ENCODE measurements around the gene KLHL22. TPM values are rescaled to one million over a fixed set of nuclear protein-coding genes. Genes with fewer than 3 reads are reported as not detected.

The KLHL22 gene
- total and polyA plus RNA-seq, 2 of the 4 experiments (the other 2 are of a cell fraction) = 27.1 to 30.1 TPM

- no peak overlapping the region for H4K91ac ChIP-seq (ENCODE audit: insufficient read depth, low read depth, low read length)
- DNase-seq = no peak
- no peak overlapping the region for H3K18ac ChIP-seq (ENCODE audit: low read depth, low read length)
- in situ Hi-C loops (cut with MboI; ENCODE audit: low sequenced_read_pairs) = no loop called here
- POLR2A ChIA-PET (ENCODE audit: unreplicated experiment) = no interaction called here
- no peaks in the 10 kb centered on the region for H3K9me3 ChIP-seq (ENCODE audit: control insufficient read depth, insufficient read depth, low read length)
- H3K36me3 ChIP-seq (ENCODE audit: control insufficient read depth, insufficient read depth, low read length) = peaks cover 9% of the 10 kb centered on the region
- intact Hi-C loops (cut with micrococcal nuclease) = no loop called here
- H3K4me2 ChIP-seq (ENCODE audit: low read depth, low read length) = no peak overlapping the region
- no peak overlapping the region for H3K9ac ChIP-seq (ENCODE audit: low read depth, low read length)
- no peak overlapping the region for H4K5ac ChIP-seq (ENCODE audit: low read depth, low read length)
- H2BK5ac ChIP-seq (ENCODE audit: low read depth, low read length, poor library complexity, severe bottlenecking) = no peak overlapping the region
- H2AFZ ChIP-seq (replicated peaks; ENCODE audit: low read length, poor library complexity) = no peak overlapping the region
- dilution Hi-C loops (cut with HindIII; ENCODE audit: low sequenced_read_pairs, unreplicated experiment) = no loop called here
- no peak for ATAC-seq (ENCODE audit: low read depth)
- no TSS peak for BruUV-seq (replicated peaks)
- no peaks in the 10 kb centered on the region for H3K27me3 ChIP-seq (ENCODE audit: control insufficient read depth, insufficient read depth, low read length)
- no peak overlapping the region for H2BK15ac ChIP-seq (ENCODE audit: low read depth, low read length)
- no CpG with 5 or more reads among the region's 11 CpGs for WGBS, 2 experiments (ENCODE audit: extremely low coverage in 2 of 2, insufficient read length in 1 of 2)
- TF ChIP-seq ELK1 (IDR thresholded peaks at IDR 0.05; ENCODE audit: borderline replicate concordance, low read depth, low read length) = no peak
- TF ChIP-seq MXI1 (IDR thresholded peaks at IDR 0.05; ENCODE audit: borderline replicate concordance, low read depth, low read length) = no peak
- no peak for TF ChIP-seq MAFK (IDR thresholded peaks at IDR 0.05; ENCODE audit: low read depth, low read length)
- TF ChIP-seq BHLHE40 (IDR thresholded peaks at IDR 0.05; ENCODE audit: low read depth, low read length) = no peak
- TF ChIP-seq CTCF (conservative IDR thresholded peaks at IDR 0.05; ENCODE audit: low read depth, low read length) = no peak
- no peak for TF ChIP-seq CHD1 (IDR thresholded peaks at IDR 0.05; ENCODE audit: low read depth, low read length)
- TF ChIP-seq MAZ (IDR thresholded peaks at IDR 0.05; ENCODE audit: borderline replicate concordance, low read depth, low read length) = no peak
- TF ChIP-seq RCOR1 (IDR thresholded peaks at IDR 0.05; ENCODE audit: insufficient replicate concordance, low read length) = no peak
- TF ChIP-seq FOS (IDR thresholded peaks at IDR 0.05; ENCODE audit: low read depth, low read length) = no peak
- no peak for TF ChIP-seq RAD21 (IDR thresholded peaks at IDR 0.05; ENCODE audit: low read length)
- H3K79me1 ChIP-seq (ENCODE audit: low read depth in 1 of 2, low read length in 2 of 2) = peaks cover 61 to 84% of the 10 kb centered on the region in 2 experiments
- H3K27ac ChIP-seq (ENCODE audit: insufficient read depth, low read length) = no peak overlapping the region
- CTCF ChIA-PET = no interaction called here
- H4K8ac ChIP-seq (ENCODE audit: low read depth in 2 of 2, low read length in 2 of 2) = no peak overlapping the region
- H3K14ac ChIP-seq (replicated peaks; ENCODE audit: low read depth, low read length) = no peak overlapping the region
- peaks cover 1% of the 10 kb centered on the region; the same call in 1 of the 2 replicates for H3K4me1 ChIP-seq (ENCODE audit: control insufficient read depth, insufficient read depth, low read length)
- H3K56ac ChIP-seq (ENCODE audit: extremely low read depth, insufficient read depth, low read length) = no peak overlapping the region
- no peak overlapping the region for H2AK9ac ChIP-seq (replicated peaks; ENCODE audit: low read depth, low read length, poor library complexity)
- no peak overlapping the region for H3K4me3 ChIP-seq (ENCODE audit: insufficient read depth, low read depth, low read length)
- peaks cover 44% of the 10 kb centered on the region for H4K20me1 ChIP-seq (ENCODE audit: insufficient read depth, low read length)
- H3K9me1 ChIP-seq (ENCODE audit: insufficient read depth, low read length) = peaks cover 20% of the 10 kb centered on the region
- no peak overlapping the region for H3K23ac ChIP-seq (ENCODE audit: low read depth, low read length)
- no peak overlapping the region for H2AK5ac ChIP-seq (ENCODE audit: low read depth, low read length)
- no peak overlapping the region for H3K4ac ChIP-seq (ENCODE audit: low read depth, low read length)
- H2BK20ac ChIP-seq (ENCODE audit: low read depth, low read length) = no peak overlapping the region
- no peak overlapping the region for H2BK120ac ChIP-seq (ENCODE audit: low read depth, low read length)
These were observed 6.6 kb downstream of the KLHL22 start for GRCh38 chr22:20488946-20489345.

All from IMR-90 (cell line).